GM19372 (cell line): ENCODE results near the gene CIART.
A peak's percentile ranks its signal among the peaks of the same experiment; 100 is the strongest.
"Not testable (repeated sequence)": the region's sequence is repeated elsewhere in the genome, so short reads cannot be mapped to it uniquely, and the experiment has no call there.

Experiments used
- ATAC-seq: cut with Tn5 transposase; IDR thresholded peaks from one replicate; pipeline ENCODE4 v1.9.1; 2021; ENCODE audit warnings: mild to moderate bottlenecking, low read depth, moderate library complexity; ENCODE audit not compliant: unreplicated experiment

The CIART gene, protein sequence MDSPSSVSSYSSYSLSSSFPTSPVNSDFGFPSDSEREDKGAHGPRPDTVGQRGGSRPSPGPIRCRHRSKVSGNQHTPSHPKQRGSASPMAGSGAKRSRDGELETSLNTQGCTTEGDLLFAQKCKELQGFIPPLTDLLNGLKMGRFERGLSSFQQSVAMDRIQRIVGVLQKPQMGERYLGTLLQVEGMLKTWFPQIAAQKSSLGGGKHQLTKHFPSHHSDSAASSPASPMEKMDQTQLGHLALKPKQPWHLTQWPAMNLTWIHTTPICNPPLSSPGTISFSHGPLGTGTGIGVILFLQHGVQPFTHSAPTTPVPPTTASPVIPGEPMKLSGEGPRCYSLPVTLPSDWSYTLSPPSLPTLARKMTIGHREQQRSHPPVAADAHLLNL

DNA sequence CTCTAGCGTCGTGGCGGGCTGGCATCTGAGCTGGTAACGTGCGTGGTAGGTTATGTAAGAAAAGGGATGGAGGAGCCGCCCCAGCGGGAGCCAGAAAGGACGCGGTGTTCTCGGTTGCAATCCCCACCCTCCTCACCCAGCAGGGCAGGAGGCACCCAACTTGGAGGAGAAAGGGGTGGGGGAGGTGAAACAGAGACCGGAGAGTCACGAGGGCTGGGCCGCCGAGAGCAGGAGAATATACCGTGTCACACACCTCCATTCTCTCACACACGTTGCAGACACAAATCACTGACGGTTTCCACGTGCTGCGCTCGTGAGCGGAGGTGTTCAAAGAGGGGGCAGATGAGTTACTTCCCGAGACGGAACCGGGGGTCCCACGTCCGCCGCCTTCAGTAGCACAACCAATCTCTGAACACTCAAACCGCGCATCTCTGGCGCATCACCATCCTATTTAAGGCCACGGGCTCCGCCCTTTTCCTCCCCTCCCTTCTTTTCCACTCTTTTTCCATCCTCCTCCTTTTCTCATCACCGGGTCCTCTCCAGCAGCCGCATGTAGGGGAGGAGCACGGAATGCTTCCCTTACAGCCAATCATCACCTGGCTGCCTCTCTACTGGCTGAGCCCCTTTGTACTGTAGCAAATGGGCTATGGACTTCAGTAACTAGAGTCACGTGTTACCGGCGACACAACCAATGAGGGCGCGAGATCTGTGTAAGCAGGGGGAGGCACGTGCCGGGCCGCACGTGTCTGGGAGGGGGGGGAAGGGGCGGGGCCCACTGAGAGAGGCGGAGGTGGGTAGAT lies at the start of gene CIART:
Gene CIART, plus strand, starts transcription at position 797 of the 800 bp plus-strand sequence. CDS start 714 bp downstream, outside the sequence.
- ATAC-seq: no peak

GRCh38 chr1:150232921-150233320 lies 49.4 kb upstream of the CIART start:
- not testable (repeated sequence) for ATAC-seq

DNA sequence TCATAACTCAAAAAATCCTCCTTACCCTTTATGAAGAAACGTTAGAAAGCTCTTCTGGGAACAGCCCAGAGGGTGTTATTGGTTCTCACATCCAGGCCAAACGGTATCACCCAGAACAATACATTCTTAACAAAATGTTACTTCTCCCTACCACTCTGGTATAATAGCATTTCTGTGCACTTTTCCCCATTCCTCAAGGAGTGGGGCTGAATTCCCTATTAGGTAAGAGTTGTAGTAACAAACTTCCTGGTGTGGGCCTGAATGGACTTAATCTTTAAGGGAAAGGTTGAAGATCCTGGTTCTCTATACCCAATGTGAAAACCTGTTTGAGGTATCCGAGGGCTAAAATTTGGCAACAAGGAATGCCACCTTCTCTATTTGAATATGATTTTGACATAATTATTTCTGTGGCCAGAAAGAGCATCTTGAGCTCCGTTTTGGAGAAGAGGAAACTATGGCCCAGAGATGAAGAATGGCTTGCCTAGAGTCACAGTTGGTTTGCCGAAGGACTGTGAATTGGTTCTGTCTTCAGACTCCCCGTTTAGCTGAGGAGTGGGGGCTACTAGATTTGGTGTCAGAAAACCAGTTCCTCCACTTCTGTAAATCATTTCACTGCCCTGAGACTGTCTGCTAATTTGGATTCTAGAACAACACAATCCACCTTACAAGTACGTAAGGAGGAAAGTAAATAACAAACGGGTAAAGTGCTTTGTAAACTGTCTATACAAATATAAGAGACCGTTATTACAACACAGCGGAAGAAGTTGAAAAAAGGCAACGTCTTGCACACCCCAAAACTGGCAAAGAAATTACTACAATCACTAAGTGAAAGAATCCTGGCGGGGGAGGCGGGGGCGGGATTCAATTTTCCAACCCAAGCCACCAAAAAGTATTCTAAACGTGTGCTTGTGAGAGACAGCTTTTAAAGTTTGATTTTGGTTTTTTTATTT lies 48.7 kb upstream of the CIART start:
- ATAC-seq: no peak

DNA sequence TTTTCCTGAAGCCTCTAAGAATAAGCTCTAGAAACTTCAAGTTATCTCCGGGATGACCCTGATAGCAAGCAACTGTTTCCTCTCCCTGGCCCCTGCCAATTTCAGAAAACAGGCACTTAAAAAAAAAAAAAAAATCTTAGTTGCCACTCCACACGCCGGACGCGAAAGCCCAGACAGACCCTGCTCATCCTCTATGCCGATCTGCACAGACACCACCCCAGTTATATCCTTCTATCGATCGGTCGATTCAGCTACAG lies 48.1 kb upstream of the CIART start:
- ATAC-seq: no peak

- ATAC-seq: no peak
Measured at GRCh38 chr1:150234566-150235293, 47.6 kb upstream of the CIART start.

DNA sequence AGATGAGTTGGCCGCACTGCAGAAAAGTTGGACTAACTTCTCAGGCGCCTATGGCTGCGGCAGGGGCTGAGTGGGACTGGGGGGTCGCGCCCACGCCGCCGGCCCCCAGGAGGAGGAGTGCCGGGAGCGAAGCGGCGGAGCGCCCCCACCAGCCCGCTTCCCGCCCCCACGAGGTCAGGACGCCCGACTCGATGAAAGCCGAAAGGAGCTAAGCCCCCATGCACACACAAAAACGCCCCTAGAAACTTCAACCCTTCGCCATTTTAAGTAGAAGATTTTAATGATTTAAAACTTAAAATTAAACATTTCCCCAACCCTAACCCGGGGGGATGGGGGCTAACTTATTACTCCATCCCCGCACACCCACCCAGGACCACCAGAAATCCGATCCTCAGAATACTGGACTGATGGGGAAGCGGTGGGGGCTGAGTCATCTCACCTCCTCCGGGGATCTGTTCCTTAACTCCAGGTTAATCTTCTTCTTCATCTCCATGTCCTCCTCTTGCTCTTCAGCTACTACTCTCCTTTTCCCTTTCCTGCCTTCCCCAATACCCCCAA lies 47.0 kb upstream of the CIART start:
- no peak for ATAC-seq

DNA sequence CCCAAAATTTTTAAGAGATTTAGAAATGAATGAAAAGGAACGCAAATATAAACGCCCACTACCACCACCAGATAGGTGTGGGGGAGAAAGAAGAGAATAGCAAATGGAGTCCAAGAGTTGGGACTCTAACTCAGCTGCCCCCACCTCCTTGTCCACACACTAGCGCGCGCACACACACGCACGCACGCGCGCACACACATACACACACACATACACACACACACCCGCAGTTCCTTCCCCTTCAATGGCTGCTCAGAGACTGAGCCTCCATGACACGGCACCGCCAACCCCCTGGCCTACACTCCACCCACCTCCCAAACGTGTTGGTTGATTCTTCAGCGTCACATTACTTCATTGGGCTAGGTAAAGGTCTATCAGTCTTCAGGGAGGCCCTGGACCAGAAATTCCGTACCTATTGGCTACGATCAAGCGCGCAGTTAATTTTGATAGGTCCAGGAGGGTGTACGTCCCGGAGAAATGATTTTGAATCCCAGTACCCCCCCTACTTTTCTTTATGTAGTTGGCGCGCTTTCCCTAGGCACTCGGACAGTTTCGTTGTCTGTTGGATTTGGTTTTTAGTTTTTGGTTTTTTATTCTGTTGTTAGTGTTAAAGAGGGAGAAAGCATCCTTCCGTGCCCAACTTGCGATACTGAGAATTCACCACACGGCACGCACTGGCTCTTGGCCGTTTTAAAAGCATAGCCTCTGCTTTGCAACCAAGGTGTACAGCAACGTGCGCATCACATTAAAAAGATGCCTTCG lies 46.3 kb upstream of the CIART start, which contains the start of gene ANP32E:
Gene ANP32E, minus strand, starts transcription at position 261 of the 762 bp plus-strand sequence. CDS start 326 bp downstream, outside the sequence.
- ATAC-seq: peak; percentile 69

GRCh38 chr1:150236614-150237100 lies 45.7 kb upstream of the CIART start:
- no peak for ATAC-seq

DNA sequence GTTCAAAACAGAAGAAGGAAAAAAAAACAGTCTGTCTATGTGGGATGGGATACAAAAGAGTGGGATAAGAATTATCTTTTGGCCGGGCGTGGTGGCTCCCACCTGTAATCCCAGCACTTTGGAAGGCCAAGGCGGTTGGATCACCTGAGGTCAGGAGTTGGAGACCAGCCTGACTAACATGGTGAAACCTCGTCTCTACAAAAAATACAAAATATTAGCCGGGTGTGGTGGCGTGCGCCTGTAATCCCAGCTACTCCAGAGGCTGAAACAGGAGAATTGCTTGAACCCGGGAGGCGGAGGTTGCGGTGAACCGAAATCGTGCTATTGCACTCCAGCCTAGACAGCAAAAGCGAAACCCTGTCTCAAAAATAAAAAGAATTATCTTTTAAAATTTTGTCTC lies 45.2 kb upstream of the CIART start:
- ATAC-seq: not testable (repeated sequence)

DNA sequence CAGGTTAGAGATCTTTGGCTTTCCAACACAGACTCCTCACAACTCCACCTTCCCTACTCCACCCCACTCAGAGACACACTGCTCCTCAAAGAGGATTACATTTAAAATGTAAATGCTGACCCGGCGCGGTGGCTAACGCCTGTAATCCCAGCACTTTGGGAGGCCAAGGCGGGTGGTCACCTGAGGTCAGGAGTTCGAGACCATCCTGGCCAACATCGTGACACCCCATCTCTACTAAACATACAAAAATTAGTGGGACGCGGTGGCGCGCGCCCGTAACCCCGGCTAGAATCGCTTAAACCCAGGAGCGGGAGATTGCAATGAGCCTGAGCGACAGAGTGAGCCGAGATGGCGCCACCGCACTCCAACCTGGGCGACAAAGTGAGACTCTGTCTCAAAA lies 44.6 kb upstream of the CIART start:
- ATAC-seq: no peak

GRCh38 chr1:150243003-150243402 lies 39.4 kb upstream of the CIART start:
- no peak for ATAC-seq

DNA sequence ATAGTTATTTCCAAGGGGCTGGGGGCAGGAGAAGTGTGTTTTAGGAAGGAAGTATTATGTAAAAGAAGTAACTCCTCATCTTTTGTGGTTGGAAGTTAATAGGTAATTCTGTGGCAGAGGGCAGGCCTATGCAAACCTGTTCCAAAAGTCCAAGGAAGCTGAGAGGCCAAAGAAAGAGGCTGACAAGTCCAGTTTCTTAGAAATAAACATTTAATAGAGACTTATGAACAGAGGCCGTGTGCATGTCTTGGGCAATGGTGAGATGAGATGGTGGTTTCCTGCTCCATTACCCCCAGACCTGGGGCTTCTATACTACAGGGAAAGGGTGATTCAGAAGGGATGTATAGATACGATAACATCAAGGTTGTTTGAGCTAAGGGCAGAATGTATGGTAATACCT lies 32.4 kb upstream of the CIART start:
- ATAC-seq: no peak

GRCh38 chr1:150256198-150256553 lies 26.2 kb upstream of the CIART start:
- no peak for ATAC-seq

DNA sequence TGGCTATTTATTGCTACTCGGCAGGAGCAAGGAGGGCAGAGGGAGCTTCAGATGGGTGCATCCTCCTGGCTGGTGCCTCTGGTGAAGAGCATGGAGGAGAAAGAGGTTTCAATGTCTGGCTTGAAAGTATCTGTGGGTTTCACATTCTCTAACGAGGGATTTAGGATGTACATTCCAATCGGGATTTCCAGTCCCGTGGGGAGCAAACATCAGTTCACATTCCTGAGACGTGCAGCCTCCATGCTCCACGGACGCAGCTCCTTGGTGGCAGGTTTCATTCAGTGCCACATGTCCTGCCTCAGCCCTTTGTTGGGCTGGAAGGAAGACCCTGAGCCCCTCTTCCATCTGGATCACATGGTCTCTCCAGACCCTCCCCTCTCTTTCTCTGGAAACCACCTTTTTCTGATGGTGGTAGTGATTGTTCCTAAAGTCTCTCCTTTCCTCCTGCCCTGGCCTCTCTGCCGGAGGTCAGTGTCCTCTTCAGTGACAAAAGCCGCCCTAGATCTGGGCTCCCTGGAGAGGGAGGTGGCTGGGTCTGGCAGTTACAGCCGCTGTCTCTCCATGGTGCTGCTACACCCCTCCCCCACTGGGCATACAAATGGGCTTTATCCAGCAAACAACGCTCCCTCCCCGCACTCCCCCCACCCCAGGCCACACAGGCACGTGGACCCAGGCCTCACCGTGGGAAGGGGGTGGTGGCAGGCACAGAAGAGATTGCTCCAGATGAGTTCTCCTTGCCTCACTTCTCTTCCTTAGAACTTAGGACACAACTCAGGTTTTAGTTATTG lies 25.6 kb upstream of the CIART start:
- no peak for ATAC-seq

- no peak for ATAC-seq
Measured at GRCh38 chr1:150257624-150258585, 24.4 kb upstream of the CIART start, which contains the start of gene CA14. Gene CA14, plus strand, starts transcription at chr1:150257774. Its CDS starts 355 bp downstream, at chr1:150258129.

- ATAC-seq: no peak
Measured at GRCh38 chr1:150259217-150259616, 23.1 kb upstream of the CIART start.
